22Rv1 (cell line): ENCODE data around the gene OR10D3.
A peak's percentile ranks its signal among the peaks of the same experiment; 100 is the strongest.

ENCODE experiments used
- H3K27ac ChIP-seq: fragments of 450-650 bp; 2 replicates; pipeline ENCODE4 v1.5.1; 2017
- ZFX ChIP-seq: fragments of 450-650 bp; IDR thresholded peaks from 2 replicates; pipeline ENCODE4 v1.6.1; 2017; ENCODE audit warnings: antibody characterized with exemption, borderline replicate concordance
- TF ChIP-seq, protein P1 (sequence below): fragments of 450-650 bp; IDR thresholded peaks from 2 replicates; pipeline ENCODE4 v1.5.1; 2017; ENCODE audit warnings: mild to moderate bottlenecking

The OR10D3 gene

DNA sequence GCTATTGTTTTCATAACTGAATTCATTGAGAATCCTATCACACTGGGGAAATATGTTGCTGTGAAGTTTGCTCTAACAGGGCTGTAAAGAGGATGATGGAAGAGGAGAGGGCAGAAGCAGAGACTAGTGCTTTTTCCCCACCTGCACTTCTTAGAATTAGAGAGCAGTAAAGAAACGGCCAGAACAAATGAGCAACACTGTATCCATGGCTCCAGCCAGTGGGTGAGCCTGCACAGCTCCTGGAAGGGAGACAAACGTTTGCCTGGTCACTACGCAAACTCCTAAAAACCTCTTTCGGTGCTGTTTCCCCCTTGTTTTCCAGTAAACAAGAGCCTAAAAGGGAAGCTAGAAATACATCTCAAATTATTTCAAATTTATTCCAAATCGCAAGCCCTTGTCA, 22.2 kb upstream of the OR10D3 start:
- TF ChIP-seq, protein P1, sequence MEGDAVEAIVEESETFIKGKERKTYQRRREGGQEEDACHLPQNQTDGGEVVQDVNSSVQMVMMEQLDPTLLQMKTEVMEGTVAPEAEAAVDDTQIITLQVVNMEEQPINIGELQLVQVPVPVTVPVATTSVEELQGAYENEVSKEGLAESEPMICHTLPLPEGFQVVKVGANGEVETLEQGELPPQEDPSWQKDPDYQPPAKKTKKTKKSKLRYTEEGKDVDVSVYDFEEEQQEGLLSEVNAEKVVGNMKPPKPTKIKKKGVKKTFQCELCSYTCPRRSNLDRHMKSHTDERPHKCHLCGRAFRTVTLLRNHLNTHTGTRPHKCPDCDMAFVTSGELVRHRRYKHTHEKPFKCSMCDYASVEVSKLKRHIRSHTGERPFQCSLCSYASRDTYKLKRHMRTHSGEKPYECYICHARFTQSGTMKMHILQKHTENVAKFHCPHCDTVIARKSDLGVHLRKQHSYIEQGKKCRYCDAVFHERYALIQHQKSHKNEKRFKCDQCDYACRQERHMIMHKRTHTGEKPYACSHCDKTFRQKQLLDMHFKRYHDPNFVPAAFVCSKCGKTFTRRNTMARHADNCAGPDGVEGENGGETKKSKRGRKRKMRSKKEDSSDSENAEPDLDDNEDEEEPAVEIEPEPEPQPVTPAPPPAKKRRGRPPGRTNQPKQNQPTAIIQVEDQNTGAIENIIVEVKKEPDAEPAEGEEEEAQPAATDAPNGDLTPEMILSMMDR: no peak
- no peak for TF ChIP-seq ZFX
- no peak overlapping the region for H3K27ac ChIP-seq

- no peak for TF ChIP-seq ZFX
- TF ChIP-seq, protein P1: no peak
Observed at GRCh38 chr11:124167826-124168231, 15.3 kb upstream of the OR10D3 start.

GRCh38 chr11:124168796-124169195, 14.3 kb upstream of the OR10D3 start:
- H3K27ac ChIP-seq: no peak overlapping the region
- no peak for TF ChIP-seq ZFX

More at GRCh38 chr11:124167826-124168231, 15.3 kb upstream of the OR10D3 start:
- H3K27ac ChIP-seq: no peak overlapping the region

DNA sequence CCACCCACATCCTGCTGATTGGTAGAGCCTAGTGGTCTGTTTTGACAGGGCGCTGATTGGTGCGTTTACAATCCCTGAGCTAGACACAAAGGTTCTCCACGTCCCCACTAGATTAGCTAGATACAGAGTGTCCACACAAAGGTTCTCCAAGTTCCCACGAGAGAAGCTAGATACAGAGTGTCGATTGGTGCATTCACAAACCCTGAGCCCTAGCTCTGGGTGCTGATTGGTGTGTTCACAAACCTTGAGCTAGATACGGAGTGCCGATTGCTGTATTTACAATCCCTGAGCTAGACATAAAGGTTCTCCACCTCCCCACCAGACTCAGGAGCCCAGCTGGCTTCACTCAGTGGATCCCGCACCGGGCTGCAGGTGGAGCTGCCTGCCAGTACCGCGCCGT, 12.8 kb upstream of the OR10D3 start:
- H3K27ac ChIP-seq: peak overlapping the region; percentile 82

DNA sequence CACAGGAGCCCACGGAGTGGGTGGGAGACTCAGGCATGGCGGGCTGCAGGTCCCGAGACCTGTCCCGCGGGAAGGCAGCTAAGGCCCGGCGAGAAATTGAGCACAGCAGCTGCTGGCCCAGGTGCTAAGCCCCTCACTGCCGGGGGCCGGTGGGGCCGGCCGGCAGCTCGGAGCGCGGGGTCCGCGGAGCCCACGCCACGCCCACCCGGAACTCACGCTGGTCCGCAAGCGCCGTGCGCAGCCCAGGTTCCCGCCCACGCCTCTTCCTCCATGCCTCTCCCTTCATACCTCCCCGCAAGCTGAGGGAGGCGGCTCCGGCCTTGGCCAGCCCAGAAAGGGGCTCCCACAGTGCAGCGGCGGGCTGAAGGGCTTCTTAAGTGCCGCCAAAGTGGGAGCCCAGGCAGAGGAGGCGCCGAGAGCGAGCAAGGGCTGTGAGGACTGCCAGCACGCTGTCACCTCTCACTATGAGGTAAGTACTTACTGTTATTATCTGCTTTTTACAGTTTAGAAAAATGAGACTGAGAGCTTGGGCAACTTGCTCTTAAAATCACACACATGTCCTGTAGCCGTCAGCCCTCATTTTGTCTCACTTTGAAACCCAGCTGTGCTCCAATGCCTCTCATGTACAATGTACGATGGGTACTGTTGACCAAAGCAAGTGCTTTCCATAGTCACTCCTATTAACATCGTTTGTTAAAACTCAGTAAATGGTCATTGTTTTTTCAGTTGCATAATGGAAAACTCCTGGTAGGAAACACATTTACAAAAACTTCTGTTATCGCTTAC, 12.2 kb upstream of the OR10D3 start:
- TF ChIP-seq ZFX: no peak

DNA sequence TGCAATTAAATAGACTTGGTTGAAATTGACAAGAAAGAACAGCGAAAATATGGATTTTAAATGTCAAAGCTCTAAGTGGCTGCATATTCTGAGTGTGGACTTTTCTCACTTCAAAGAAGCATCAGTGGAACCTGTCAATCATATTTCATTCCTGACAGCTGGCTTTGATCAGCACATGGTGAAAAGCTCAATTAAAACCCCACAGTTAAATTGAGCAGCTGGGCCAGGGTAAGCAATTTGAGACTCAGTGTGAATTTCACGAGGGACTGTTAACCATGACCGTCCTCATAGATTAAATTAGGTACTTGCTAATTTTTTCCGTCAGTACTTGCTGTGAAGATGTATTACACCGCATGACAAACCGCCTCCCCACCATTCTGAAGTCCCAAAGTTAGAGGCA, 11.0 kb upstream of the OR10D3 start:
- H3K27ac ChIP-seq: no peak overlapping the region
- TF ChIP-seq, protein P1: no peak
- TF ChIP-seq ZFX: no peak

More for the DNA sequence above, 12.2 kb upstream of the OR10D3 start:
- H3K27ac ChIP-seq: peak overlapping the region; percentile 82

GRCh38 chr11:124172599-124172998, 10.5 kb upstream of the OR10D3 start:
- no peak overlapping the region for H3K27ac ChIP-seq
- TF ChIP-seq, protein P1: no peak
- no peak for TF ChIP-seq ZFX

DNA sequence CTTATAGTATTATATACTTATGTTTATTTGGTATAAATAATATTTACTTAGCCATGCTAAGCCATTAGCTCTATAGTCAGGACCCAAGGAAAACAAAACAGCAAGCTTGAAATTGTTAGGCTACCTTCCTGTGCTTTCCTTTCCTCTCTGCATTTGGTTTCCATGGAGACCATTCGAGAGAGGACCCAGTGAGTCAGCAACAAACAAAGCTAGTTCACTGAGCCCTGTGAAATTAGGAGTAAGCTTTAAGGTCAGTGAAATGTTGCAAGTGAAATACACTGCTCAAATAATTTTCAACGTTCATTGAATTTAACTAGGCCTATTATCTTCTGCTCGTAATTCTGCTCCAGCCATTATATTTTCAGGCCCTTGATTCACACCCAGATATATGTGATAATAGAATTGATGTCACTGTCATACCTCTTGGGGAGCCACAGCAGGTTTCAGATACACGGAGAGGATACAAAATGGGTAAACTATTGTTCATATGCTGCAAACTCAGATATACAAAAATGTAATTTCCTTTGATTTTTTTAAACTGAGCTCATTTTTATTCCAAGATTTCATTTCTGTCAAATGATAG, 9.1 kb upstream of the OR10D3 start:
- TF ChIP-seq, protein P1: no peak
- no peak for TF ChIP-seq ZFX
- no peak overlapping the region for H3K27ac ChIP-seq
